HL-60 (cell line): ENCODE measurements around the gene STXBP2.

ENCODE experiments used
- DNase-seq, 2 experiments: peaks; one replicate each; pipeline ENCODE4 v3.0.0-alpha.2; 2010 to 2020; ENCODE audit warnings: low read depth in 1 of 2, low spot score in 1 of 2
- H3K27ac ChIP-seq: fragments of 250-450 bp; sonication (Bioruptor Pico); replicated peaks from 2 replicates; pipeline ENCODE4 v1.5.1; 2020; ENCODE audit warnings: mild to moderate bottlenecking, moderate library complexity
- H3K27me3 ChIP-seq: fragments of 250-450 bp; sonication (Bioruptor Pico); 2 replicates; pipeline ENCODE4 v1.5.1; 2021; ENCODE audit warnings: mild to moderate bottlenecking, moderate library complexity; ENCODE audit not compliant: insufficient read depth, poor library complexity, severe bottlenecking
- H3K4me3 ChIP-seq: replicated peaks from 2 replicates; pipeline ENCODE4 v1.5.1; 2011; ENCODE audit warnings: mild to moderate bottlenecking, control low read depth, low read length; ENCODE audit not compliant: insufficient read depth
- GABPA ChIP-seq: IDR thresholded peaks from 2 replicates; pipeline ENCODE4 v1.6.1; 2012; ENCODE audit warnings: low read depth
- POLR2AphosphoS5 ChIP-seq: IDR thresholded peaks from 2 replicates; pipeline ENCODE4 v1.6.1; 2012; ENCODE audit warnings: low read depth
- SPI1 ChIP-seq: IDR thresholded peaks from 2 replicates; pipeline ENCODE4 v1.6.1; 2012; ENCODE audit warnings: low read depth, mild to moderate bottlenecking, borderline replicate concordance
- TF ChIP-seq, protein P1 (sequence below): IDR thresholded peaks from one replicate; pipeline ENCODE4 v1.5.1; 2011; ENCODE audit warnings: low read length, control low read depth, inconsistent platforms; ENCODE audit not compliant: insufficient read depth
- TF ChIP-seq, protein P2 (sequence below): IDR thresholded peaks from 2 replicates; pipeline ENCODE4 v1.6.1; 2012; ENCODE audit warnings: low read depth; ENCODE audit not compliant: insufficient replicate concordance

Gene STXBP2

GRCh38 chr19:7622933-7623685 lies 13.8 kb upstream of the STXBP2 start:
- TF ChIP-seq GABPA (no peak), POLR2AphosphoS5 (no peak), SPI1 (no peak)
- TF ChIP-seq, protein P1, sequence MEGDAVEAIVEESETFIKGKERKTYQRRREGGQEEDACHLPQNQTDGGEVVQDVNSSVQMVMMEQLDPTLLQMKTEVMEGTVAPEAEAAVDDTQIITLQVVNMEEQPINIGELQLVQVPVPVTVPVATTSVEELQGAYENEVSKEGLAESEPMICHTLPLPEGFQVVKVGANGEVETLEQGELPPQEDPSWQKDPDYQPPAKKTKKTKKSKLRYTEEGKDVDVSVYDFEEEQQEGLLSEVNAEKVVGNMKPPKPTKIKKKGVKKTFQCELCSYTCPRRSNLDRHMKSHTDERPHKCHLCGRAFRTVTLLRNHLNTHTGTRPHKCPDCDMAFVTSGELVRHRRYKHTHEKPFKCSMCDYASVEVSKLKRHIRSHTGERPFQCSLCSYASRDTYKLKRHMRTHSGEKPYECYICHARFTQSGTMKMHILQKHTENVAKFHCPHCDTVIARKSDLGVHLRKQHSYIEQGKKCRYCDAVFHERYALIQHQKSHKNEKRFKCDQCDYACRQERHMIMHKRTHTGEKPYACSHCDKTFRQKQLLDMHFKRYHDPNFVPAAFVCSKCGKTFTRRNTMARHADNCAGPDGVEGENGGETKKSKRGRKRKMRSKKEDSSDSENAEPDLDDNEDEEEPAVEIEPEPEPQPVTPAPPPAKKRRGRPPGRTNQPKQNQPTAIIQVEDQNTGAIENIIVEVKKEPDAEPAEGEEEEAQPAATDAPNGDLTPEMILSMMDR, result no peak
- TF ChIP-seq, protein P2, sequence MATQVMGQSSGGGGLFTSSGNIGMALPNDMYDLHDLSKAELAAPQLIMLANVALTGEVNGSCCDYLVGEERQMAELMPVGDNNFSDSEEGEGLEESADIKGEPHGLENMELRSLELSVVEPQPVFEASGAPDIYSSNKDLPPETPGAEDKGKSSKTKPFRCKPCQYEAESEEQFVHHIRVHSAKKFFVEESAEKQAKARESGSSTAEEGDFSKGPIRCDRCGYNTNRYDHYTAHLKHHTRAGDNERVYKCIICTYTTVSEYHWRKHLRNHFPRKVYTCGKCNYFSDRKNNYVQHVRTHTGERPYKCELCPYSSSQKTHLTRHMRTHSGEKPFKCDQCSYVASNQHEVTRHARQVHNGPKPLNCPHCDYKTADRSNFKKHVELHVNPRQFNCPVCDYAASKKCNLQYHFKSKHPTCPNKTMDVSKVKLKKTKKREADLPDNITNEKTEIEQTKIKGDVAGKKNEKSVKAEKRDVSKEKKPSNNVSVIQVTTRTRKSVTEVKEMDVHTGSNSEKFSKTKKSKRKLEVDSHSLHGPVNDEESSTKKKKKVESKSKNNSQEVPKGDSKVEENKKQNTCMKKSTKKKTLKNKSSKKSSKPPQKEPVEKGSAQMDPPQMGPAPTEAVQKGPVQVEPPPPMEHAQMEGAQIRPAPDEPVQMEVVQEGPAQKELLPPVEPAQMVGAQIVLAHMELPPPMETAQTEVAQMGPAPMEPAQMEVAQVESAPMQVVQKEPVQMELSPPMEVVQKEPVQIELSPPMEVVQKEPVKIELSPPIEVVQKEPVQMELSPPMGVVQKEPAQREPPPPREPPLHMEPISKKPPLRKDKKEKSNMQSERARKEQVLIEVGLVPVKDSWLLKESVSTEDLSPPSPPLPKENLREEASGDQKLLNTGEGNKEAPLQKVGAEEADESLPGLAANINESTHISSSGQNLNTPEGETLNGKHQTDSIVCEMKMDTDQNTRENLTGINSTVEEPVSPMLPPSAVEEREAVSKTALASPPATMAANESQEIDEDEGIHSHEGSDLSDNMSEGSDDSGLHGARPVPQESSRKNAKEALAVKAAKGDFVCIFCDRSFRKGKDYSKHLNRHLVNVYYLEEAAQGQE, result no peak
- no peak for DNase-seq
- H3K27me3 ChIP-seq, result no peaks in the 10 kb centered on the region
- H3K4me3 ChIP-seq, result no peak overlapping the region
- H3K27ac ChIP-seq, result no peak overlapping the region

DNA sequence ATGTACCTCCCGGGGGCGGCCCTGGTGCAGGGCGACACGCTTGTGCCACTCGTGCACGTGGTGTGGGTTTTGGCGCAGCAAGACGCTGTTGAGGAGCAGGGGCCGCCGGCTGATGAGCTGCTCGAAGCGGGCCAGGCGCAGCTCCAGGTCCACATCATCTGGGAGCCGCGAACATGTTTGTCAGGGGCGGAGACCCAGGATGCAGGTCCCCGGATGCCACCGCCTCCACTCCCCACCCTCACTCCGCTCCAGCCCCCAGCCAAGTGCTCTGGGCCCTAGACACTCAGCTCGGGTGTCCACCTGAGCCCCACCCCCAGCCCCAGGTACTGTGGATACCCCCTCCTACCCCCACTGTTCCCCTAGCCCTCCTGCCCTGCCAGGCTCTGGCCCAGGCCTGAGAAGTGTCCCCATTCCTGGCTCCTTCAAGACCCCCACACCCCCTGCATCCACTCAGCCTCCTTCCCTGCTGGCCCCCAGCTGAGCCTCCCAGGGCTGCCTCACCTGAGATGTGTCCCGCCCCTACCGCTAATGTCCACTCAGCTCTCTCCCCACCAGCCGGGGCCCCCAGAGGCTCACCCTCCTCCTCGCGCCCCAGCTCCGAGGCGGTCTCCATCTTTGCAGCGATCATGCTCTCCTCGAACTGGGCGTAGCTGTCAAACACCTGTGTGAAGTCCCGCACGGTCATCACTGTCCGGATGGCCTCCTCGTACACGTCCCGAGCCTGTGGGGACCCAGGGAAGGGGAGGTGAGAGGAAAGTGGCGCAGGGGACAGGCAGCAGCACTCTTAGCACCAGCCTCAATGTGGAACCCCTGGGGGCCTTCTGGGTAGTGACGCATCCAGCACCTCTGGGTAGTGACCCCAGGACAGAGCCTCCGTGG lies 12.9 kb upstream of the STXBP2 start:
- no peaks in the 10 kb centered on the region for H3K27me3 ChIP-seq
- H3K27ac ChIP-seq, result no peak overlapping the region
- TF ChIP-seq SPI1 (no peak), POLR2AphosphoS5 (no peak), GABPA (no peak)
- TF ChIP-seq, protein P1, result no peak
- TF ChIP-seq, protein P2, result no peak
- DNase-seq, result no peak
- no peak overlapping the region for H3K4me3 ChIP-seq

GRCh38 chr19:7624810-7625209 lies 12.1 kb upstream of the STXBP2 start:
- Histone ChIP-seq H3K4me3 (no peak overlapping the region), H3K27me3 (no peaks in the 10 kb centered on the region), H3K27ac (no peak overlapping the region)
- no peak for DNase-seq
- TF ChIP-seq, protein P2, result no peak
- TF ChIP-seq SPI1 (no peak), GABPA (no peak), POLR2AphosphoS5 (no peak)
- TF ChIP-seq, protein P1, result no peak
